Glutamatergic neuron (in vitro differentiated cells): ENCODE measurements around the gene TPST2. TPM values are rescaled to one million over a fixed set of nuclear protein-coding genes. Genes with fewer than 3 reads are reported as not detected.

Experiments used
- DNase-seq: peaks from one replicate; pipeline ENCODE4 v3.0.0; 2022
- H3K27ac Mint-ChIP-seq: one replicate; pipeline ENCODE4 v1.8.0; 2020; ENCODE audit warnings: mild to moderate bottlenecking, mixed read lengths, inconsistent platforms; ENCODE audit not compliant: unreplicated experiment
- H3K27me3 Mint-ChIP-seq: one replicate; pipeline ENCODE4 v1.8.0; 2020; ENCODE audit warnings: mild to moderate bottlenecking, moderate library complexity, mixed read lengths, inconsistent platforms; ENCODE audit not compliant: unreplicated experiment
- H3K36me3 Mint-ChIP-seq: one replicate; pipeline ENCODE4 v1.8.0; 2020; ENCODE audit warnings: mild to moderate bottlenecking, mixed read lengths, inconsistent platforms; ENCODE audit not compliant: unreplicated experiment
- H3K4me1 Mint-ChIP-seq: one replicate; pipeline ENCODE4 v1.8.0; 2020; ENCODE audit warnings: mild to moderate bottlenecking, low read depth, mixed read lengths, inconsistent platforms; ENCODE audit not compliant: unreplicated experiment
- H3K4me3 Mint-ChIP-seq: one replicate; pipeline ENCODE4 v1.8.0; 2020; ENCODE audit warnings: mild to moderate bottlenecking, mixed read lengths, inconsistent platforms; ENCODE audit not compliant: unreplicated experiment
- H3K9me3 Mint-ChIP-seq: one replicate; pipeline ENCODE4 v1.8.0; 2020; ENCODE audit warnings: mild to moderate bottlenecking, moderate library complexity, mixed read lengths, inconsistent platforms; ENCODE audit not compliant: unreplicated experiment
- CTCF ChIP-seq: fragments of 200-600 bp; sonication (generic); IDR thresholded peaks from one replicate; pipeline ENCODE4 v1.5.0; 2021; ENCODE audit not compliant: partially characterized antibody, unreplicated experiment
- total RNA-seq: library from RNA; stranded (reverse); fragmentation: NEBNext Ultra II Directional; extraction: Animal tissue kit (Norgen Biotek cat#: 25700); gene quantifications from one replicate; pipeline ENCODE4 v1.2.1, GENCODE V29; 2021; ENCODE audit not compliant: unreplicated experiment

Gene TPST2
- total RNA-seq, 1 donor from 2014 or later: 10.6 TPM

GRCh38 chr22:26515931-26516330 lies 74.0 kb downstream of the TPST2 start:
- Mint-ChIP-seq H3K27me3 (peaks cover 1% of the 10 kb centered on the region), H3K36me3 (no peaks in the 10 kb centered on the region), H3K9me3 (no peaks in the 10 kb centered on the region), H3K4me3 (no peak overlapping the region), H3K27ac (no peak overlapping the region), H3K4me1 (peaks cover 11% of the 10 kb centered on the region)
- no peak for DNase-seq
- no peak for TF ChIP-seq CTCF

GRCh38 chr22:26514419-26515161 lies 75.3 kb downstream of the TPST2 start:
- Mint-ChIP-seq H3K27me3 (no peaks in the 10 kb centered on the region), H3K9me3 (no peaks in the 10 kb centered on the region), H3K36me3 (no peaks in the 10 kb centered on the region), H3K4me1 (peaks cover 11% of the 10 kb centered on the region), H3K27ac (no peak overlapping the region), H3K4me3 (no peak overlapping the region)
- no peak for DNase-seq
- no peak for TF ChIP-seq CTCF

GRCh38 chr22:26513838-26514237 lies 76.1 kb downstream of the TPST2 start:
- H3K9me3 Mint-ChIP-seq: no peaks in the 10 kb centered on the region
- H3K36me3 Mint-ChIP-seq: no peaks in the 10 kb centered on the region
- H3K27ac Mint-ChIP-seq: no peak overlapping the region
- H3K27me3 Mint-ChIP-seq: no peaks in the 10 kb centered on the region
- peak overlapping the region; percentile 99 for H3K4me3 Mint-ChIP-seq
- TF ChIP-seq CTCF: no peak
- DNase-seq: no peak
- peaks cover 11% of the 10 kb centered on the region for H3K4me1 Mint-ChIP-seq

GRCh38 chr22:26512149-26512793 lies 77.7 kb downstream of the TPST2 start, which contains the start of gene TFIP11:
Gene TFIP11, minus strand, starts transcription at chr22:26512473. Its CDS starts 2,201 bp downstream, at chr22:26510272.
- H3K27ac Mint-ChIP-seq: peak within 1 kb of the TSS; percentile 97
- H3K36me3 Mint-ChIP-seq: no peaks in the 10 kb centered on the region
- H3K9me3 Mint-ChIP-seq: no peaks in the 10 kb centered on the region
- no peaks in the 10 kb centered on the region for H3K27me3 Mint-ChIP-seq
- peak; percentile 98 for DNase-seq
- peak within 1 kb of the TSS; percentile 99 for H3K4me3 Mint-ChIP-seq
- no peak for TF ChIP-seq CTCF
- peaks cover 11% of the 10 kb centered on the region for H3K4me1 Mint-ChIP-seq

GRCh38 chr22:26508148-26508547 lies 81.8 kb downstream of the TPST2 start:
- no peak for DNase-seq
- H3K36me3 Mint-ChIP-seq: no peaks in the 10 kb centered on the region
- H3K27ac Mint-ChIP-seq: no peak overlapping the region

More at GRCh38 chr22:26508148-26508547, 81.8 kb downstream of the TPST2 start:
- Mint-ChIP-seq H3K4me1 (peaks cover 12% of the 10 kb centered on the region), H3K9me3 (no peaks in the 10 kb centered on the region), H3K27me3 (peaks cover 4% of the 10 kb centered on the region), H3K4me3 (no peak overlapping the region)
- TF ChIP-seq CTCF: no peak
